ENCODE measurements around the gene PRKCZ.
"Not testable (repeated sequence)": the region's sequence is repeated elsewhere in the genome, so short reads cannot be mapped to it uniquely, and the experiment has no call there.

The PRKCZ gene

DNA sequence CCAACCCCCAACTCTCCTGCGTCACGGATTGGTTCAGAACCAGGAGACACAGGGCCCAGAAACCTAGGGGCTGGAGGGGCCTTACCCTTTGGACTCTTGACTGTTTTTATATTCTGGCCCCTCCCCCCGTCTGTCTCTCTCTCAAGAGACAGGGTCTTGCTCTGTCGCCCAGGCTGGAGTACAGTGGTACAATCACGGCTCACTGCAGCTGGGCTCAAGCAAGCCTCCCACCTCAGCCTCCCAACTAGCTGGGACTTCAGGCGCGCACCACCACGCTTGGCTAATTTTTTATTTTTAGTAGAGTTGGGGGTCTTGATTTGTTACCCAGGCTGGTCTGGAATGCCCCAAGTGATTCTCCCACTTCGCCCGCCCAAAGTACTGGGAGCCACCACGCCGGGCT is 52.5 kb downstream of the PRKCZ start:
- DNase-seq (ENCODE audit: low spot score): no peak

DNA sequence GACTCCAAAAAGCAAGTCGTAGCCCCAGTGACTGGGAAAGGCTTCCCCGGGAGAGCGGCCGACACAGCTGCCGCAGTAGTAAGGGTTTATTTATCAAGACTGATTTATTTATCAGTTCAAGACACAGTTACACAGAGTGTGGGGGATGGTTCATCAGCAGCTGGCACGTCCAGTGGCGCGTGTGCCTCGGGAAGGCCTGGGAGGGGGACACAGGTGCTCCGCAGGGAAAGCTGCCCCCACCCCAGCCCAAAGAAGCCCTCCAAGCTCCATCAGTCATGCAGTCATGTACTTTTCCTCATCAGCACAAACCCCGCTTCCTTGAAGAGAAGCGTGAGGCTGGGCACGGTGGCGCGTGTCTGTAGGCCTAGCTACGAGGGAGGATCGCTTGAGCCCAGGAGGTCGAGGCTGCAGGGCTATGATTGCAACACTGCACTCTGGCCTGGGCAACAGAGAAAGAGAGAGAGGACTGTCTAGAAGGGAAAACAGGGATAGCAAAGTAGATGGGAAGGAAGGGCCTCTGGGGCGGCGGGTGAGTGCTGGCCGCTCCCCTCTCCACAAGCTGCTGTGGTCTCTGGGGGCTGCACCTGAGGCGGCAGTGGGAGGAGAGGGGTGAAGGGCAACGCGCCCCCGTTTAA is 53.2 kb downstream of the PRKCZ start:
- no peak for DNase-seq (ENCODE audit: low spot score)

GRCh38 chr1:2103901-2104590 is 53.8 kb downstream of the PRKCZ start:
- no peak for DNase-seq (ENCODE audit: low spot score)

GRCh38 chr1:2104621-2105427 is 54.6 kb downstream of the PRKCZ start:
- no peak for DNase-seq (ENCODE audit: low spot score)

- no peak for DNase-seq (ENCODE audit: low spot score)
These were observed 55.7 kb downstream of the PRKCZ start for GRCh38 chr1:2105781-2106524.

- DNase-seq (ENCODE audit: low spot score): no peak
These were observed 56.6 kb downstream of the PRKCZ start for GRCh38 chr1:2106659-2107405.

DNA sequence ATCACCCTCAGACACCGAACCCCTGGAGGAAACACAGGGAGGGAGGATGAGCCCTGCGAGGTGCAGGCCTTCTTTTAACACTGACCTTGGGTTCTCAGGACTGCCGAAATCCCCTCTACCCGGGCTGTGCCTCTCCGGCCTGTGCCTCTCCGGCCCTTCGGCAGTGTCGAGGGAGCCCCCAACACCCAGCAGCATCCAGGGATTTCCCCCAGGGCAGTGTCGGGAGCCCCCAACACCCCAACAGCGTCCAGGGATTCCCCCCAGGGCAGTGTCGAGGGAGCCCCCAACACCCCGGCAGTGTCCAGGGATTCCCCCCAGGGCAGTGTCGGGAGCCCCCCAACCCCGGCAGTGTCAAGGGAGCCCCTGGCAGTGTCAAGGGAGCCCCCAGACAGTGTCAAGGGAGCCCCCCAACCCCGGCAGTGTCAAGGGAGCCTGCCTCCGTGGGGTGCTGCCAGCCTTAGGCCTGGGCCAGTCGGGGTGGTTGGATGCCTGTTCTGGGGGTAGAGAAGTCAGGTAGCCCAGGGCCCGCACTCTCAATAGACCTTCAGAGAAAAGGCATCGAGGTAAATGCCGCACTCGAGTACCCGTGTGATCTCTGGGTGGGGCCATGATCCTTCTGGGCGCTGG is 57.5 kb downstream of the PRKCZ start:
- DNase-seq (ENCODE audit: low spot score): no peak

DNA sequence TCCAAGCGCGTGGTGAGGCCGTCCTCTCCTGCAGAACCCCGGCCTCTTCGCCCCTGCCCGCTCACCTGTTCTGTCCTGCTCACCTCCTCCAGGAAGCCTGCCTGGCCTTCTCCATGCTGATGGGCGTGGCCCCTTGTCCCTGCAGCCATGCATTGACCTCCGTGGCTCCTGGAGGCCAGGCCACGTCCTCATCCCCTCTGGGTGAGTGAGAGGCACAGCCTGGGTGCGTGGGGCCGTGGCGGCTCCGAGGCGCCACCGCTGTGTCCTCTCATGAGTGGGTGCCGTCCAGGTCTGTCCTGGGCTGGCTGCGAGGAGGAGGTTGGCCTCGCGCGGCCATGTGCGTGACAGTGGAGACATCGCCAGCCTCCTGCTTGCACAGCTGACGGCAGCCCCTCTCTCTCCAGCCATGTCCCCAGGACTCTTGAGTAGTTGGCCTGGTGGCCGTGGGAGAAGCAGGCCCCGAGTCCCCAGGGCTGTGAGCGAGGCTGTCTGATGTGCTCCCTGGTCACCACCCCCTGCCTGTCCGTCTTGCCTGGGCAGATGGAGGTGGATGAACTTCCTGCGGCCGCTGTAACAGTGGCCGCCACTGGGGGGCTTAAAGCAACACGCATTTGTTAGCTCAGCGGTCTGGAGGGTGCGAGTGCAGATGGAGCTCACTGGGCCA is 58.1 kb downstream of the PRKCZ start:
- no peak for DNase-seq (ENCODE audit: low spot score)

- DNase-seq (ENCODE audit: low spot score): no peak
These were observed 58.8 kb downstream of the PRKCZ start for GRCh38 chr1:2108877-2109580.

DNA sequence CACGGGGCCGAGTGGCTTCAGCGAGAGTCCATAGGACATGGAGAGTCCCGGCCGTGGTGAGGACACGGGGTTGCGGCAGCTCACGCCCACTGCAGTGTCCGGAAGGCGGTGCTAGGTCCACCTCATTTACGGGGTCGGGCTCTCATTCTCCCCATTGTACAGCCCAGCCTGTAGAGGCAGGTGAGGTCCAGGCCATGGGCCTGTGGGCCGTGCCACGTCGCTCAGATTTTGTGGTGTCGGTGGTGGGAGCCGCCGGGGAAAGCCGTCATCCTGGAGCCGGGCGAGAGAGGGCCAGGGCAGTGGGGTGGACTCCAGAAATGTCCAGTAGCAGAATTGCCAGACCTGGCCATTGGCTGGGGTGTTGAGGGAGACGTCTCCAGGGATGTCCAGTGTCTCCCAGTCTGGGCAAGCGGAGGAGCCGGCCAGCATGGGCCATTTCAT is 59.4 kb downstream of the PRKCZ start:
- no peak for DNase-seq (ENCODE audit: low spot score)

- no peak for DNase-seq (ENCODE audit: low spot score)
These were observed 60.1 kb downstream of the PRKCZ start for GRCh38 chr1:2110191-2110737.

GRCh38 chr1:2110738-2111673 is 60.8 kb downstream of the PRKCZ start:
- no peak for DNase-seq (ENCODE audit: low spot score)

DNA sequence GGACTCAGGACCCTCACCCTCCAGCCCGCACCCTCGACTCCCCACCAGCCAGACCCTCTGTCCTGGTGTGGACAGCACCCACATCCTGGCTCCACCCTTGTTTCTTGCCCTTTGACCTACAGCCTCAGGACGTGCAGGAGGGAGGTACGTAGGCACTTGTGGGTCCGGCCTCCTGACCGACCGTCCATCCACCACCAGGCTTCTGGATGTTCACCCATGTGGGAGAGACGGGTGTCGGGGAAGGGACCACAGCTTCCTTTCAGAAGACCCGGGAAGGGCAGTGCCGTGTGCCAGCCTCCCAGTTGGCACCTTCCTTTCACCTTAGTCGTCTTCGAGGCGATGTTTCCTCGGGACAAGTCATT is 61.4 kb downstream of the PRKCZ start:
- DNase-seq (ENCODE audit: low spot score): no peak

DNA sequence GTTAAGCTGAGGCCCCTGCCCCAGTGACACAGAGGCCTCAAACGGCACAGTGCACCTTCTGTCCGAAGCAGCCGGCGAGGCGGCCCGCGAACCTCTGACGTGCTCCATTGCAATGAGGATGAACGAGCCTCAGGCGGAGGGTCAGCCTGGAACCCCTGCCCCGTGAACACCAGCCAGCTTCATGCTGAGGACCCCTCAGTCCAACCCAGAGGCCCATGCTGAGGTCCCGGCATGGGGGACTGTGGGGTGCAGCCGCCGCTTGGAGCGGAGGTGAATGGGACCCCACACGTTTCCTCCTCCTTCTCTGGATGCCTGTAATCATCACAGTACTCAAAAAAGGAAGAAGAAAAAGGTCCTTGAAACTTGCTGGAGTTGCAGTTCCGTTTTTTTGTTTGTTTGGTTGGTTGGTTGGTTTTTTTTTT is 62.1 kb downstream of the PRKCZ start:
- DNase-seq (ENCODE audit: low spot score): no peak

DNA sequence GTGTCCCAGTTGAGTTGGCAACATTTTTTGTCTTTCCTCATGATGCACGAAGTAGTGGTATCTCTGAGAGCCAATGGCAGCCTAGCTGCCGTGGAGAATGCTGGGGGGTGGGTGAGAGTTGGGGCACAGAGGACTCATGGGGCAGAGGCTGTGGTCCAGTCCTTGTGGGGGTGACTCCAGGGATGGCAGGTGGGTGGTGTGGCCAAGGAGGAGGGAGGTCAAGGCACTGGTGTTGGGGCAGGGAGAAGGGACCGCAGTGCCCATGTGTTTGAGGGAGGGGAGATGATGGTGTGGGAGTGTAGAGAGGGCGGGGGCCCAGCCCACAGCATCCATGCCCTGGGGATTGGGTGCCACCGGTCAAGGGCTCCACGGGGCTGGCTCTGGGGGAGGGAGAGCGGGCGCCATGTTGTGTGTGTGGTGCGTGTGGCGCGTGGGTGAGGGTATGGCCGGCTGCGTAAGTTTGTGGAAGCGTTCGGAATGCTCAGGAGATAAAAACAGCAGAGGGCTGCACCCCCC is 63.5 kb downstream of the PRKCZ start:
- no peak for DNase-seq (ENCODE audit: low spot score)

- DNase-seq (ENCODE audit: low spot score): not testable (repeated sequence)
These were observed 64.4 kb downstream of the PRKCZ start for GRCh38 chr1:2114635-2115007.

DNA sequence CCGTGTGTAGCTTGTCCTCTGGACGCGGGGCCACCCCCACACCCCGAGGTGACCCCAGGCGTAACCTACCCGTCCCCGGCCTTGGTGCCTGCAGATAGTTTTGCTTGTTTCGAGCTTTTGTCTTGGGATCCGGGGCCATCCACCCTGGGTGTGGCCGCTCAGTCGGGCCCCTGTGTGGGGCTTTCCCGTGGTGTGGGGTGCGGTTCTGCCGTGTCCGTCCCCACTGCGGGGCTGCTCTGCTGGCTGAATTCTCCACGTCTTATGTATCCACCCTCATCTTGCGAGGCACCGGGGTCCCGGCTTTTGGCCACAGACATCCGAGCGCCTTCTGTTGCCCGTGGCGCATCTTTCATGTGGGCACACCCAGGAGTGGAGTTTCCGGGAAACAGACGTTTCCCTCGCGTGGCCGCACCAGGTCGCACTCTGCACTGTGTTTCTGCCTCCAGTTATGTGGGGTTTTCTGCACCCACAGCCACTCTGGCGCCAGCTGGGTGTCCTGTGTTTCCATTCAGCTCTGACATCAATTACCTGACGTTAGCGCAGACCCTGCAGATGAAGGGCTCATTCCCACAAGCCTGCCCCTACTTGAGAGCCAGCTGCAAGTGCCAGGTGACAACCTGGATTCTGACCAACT is 64.9 kb downstream of the PRKCZ start:
- DNase-seq (ENCODE audit: low spot score): no peak
